ENCODE measurements around the gene ADGRG3. TPM values are rescaled to one million over a fixed set of nuclear protein-coding genes. Genes with fewer than 3 reads are reported as not detected.
A peak's percentile ranks its signal among the peaks of the same experiment; 100 is the strongest.

Gene ADGRG3
- total RNA-seq, 2 donors from 2014 or later = 0.21 to 0.84 TPM

GRCh38 chr16:57681950-57682728 is 14.0 kb downstream of the ADGRG3 start:
- Mint-ChIP-seq H3K27ac (no peak overlapping the region), H3K36me3 (no peaks in the 10 kb centered on the region), H3K9me3 (no peaks in the 10 kb centered on the region)
- DNase-seq (ENCODE audit: low spot score in 2 of 2) = no peak
- no peak for ATAC-seq

DNA sequence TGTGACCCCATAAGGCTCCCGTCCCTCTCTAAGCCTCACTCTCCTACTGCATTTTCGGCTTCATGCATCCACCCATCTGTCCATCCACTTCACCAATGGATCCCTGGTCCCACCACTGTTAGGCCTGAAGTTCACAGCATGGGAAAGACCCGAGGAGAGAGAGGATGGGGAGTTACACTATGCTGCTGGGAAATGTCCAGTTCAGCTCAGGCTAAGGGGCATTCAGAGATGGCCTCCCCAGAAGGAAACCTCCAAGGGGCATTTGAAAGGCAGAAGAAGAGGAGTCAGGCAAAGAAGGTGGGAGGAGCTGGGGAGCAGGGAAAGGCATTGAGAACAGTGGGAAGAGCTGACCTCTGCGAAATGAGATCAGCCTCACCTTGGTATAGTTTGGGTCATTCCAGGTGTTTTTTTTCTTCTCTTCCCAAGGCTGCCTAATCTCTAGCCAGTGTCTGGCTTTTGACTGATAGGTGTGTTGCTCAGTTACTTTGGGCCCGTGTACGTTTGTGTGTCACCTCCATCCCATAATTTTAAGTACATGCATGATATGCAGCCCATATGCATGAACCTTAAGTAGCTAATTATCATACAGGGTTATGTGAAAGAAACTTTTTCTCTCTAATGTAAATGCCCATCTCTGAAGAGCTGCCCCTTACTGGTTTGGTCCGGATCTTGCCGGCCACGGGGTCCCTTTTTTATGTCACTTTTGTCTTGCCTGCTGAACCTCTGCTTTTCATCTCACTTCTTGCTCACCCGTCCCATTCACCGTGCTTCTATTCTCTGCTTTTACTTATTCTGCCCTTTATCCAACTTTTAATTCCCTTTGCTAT is 14.9 kb downstream of the ADGRG3 start:
- DNase-seq (ENCODE audit: low spot score in 2 of 2) = no peak
- no peaks in the 10 kb centered on the region for H3K9me3 Mint-ChIP-seq
- H3K27ac Mint-ChIP-seq = no peak overlapping the region
- no peak for ATAC-seq
- no peaks in the 10 kb centered on the region for H3K36me3 Mint-ChIP-seq

- no peaks in the 10 kb centered on the region for H3K36me3 Mint-ChIP-seq
- ATAC-seq (no peak), DNase-seq (ENCODE audit: low spot score in 2 of 2) (no peak)
- no peak overlapping the region for H3K27ac Mint-ChIP-seq
- H3K9me3 Mint-ChIP-seq = no peaks in the 10 kb centered on the region
Measured at GRCh38 chr16:57683636-57684545, 15.8 kb downstream of the ADGRG3 start.

- no peaks in the 10 kb centered on the region for H3K36me3 Mint-ChIP-seq
- no peaks in the 10 kb centered on the region for H3K9me3 Mint-ChIP-seq
- ATAC-seq (no peak), DNase-seq (ENCODE audit: low spot score in 2 of 2) (no peak)
- H3K27ac Mint-ChIP-seq = no peak overlapping the region
Measured at GRCh38 chr16:57684626-57685358, 16.7 kb downstream of the ADGRG3 start.

DNA sequence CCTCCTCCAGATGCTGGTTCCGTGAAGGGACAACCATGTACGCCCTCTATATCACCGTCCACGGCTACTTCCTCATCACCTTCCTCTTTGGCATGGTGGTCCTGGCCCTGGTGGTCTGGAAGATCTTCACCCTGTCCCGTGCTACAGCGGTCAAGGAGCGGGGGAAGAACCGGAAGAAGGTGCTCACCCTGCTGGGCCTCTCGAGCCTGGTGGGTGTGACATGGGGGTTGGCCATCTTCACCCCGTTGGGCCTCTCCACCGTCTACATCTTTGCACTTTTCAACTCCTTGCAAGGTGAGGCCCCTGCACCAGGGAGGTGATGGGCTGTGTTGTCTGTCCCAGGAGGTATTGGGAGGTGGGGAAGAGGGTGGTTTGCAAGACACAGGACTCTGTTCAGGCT is 17.5 kb downstream of the ADGRG3 start:
- no peak overlapping the region for H3K27ac Mint-ChIP-seq
- no peaks in the 10 kb centered on the region for H3K36me3 Mint-ChIP-seq
- no peak for ATAC-seq
- DNase-seq (ENCODE audit: low spot score in 2 of 2) = no peak
- no peaks in the 10 kb centered on the region for H3K9me3 Mint-ChIP-seq

- Mint-ChIP-seq H3K9me3 (no peaks in the 10 kb centered on the region), H3K36me3 (no peaks in the 10 kb centered on the region), H3K27ac (no peak overlapping the region)
- no peak for DNase-seq (ENCODE audit: low spot score in 2 of 2)
- ATAC-seq = no peak
Measured at GRCh38 chr16:57686577-57686976, 18.5 kb downstream of the ADGRG3 start.

DNA sequence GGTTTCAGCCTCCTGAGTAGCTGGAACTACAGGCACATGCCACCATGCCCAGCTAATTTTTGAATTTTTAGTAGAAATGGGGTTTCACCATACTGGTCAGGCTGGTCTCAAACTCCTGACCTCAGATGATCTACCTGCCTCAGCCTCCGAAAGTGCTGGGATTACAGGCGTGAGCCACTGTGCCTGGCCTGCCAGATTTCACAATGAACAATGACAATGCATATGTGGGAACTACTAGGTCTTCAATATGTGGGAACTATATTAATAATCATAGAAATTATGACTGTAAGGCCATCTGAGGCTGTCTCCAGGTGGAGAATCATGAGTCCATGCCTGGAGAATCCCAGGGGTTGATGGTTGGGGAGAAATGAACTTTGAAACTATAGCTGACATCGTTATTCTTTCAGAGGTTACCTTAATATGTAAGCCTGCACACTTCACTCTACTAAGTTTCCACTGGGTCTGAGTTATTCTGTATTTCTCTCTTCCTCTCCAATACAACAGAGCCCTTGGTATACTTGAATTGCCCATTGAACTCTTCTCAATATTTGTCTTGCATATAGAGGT is 19.3 kb downstream of the ADGRG3 start:
- H3K36me3 Mint-ChIP-seq = no peaks in the 10 kb centered on the region
- H3K27ac Mint-ChIP-seq = peak overlapping the region in 1 of 2 donors; percentile 88
- H3K9me3 Mint-ChIP-seq = no peaks in the 10 kb centered on the region
- no peak for DNase-seq (ENCODE audit: low spot score in 2 of 2)
- ATAC-seq = no peak

DNA sequence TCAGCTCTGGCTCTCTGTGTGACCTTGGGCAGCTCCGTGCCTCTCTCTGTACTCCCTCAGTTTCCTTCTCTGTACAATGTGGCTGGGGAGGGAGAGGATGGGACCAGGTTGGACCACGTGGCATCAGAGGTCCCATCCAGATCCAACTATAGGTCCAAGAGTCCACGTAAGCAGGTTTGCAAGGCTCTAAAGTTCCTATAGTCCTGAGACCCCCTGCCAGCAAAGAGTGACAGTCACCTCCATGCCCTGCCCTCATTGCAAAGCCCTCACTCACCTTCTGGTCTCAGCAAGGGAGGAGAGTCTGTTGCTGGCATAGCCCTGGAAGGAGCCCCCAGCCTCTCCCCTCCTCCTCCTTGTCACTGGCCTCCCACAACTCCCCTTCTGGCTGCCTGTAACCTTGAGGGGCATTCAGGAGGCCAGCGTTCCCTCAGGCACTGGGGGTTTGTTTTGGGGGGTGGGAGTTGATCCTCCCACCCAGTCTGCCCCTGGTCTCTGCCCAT is 20.4 kb downstream of the ADGRG3 start:
- H3K27ac Mint-ChIP-seq = no peak overlapping the region
- ATAC-seq (no peak), DNase-seq (ENCODE audit: low spot score in 2 of 2) (no peak)
- no peaks in the 10 kb centered on the region for H3K9me3 Mint-ChIP-seq
- no peaks in the 10 kb centered on the region for H3K36me3 Mint-ChIP-seq

GRCh38 chr16:57688987-57689761 is 21.1 kb downstream of the ADGRG3 start:
- ATAC-seq = peak in 1 of 2 donors; percentile 4
- H3K36me3 Mint-ChIP-seq = no peaks in the 10 kb centered on the region
- H3K27ac Mint-ChIP-seq = peak overlapping the region; percentile 43 to 91
- no peaks in the 10 kb centered on the region for H3K9me3 Mint-ChIP-seq
- DNase-seq (ENCODE audit: low spot score in 2 of 2) = no peak

DNA sequence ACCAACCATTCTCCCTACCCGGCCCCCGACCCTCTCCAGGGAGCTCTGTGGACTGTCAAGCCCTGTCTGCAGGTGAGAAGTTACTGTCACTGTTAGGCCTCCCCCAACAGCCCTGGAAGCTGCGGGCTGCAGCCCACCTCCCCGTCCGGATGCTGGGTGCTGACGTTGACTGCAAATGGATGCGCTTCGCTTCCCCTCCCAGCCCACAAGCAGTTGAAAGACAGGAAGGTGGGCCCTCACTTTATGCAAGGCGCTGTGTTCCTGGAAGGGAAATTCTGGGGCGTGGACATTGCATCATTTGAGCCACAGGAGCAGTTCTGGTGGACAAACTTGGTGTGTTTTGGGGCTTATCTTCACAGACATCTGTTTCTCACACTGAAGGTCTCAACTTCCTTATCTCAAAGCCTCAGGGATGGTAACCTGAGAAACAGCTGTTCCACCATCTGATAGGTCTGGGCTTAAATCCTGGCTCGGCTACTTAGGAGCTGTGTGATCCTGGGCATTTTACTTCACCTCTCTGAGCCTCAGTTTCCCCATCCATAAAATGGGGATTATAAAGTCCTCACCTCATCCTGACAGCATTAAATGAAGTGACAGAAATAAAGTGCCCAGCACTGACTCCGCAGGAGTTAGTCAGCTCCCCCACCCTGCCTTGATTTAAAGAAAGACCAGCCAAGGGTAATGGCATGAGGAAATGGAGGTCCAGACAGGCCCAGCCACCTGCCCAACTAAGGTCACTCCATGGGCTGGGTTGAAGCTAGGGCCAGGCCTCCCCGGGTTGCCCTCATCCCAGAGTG is 21.9 kb downstream of the ADGRG3 start:
- peak overlapping the region; percentile 43 to 66 for H3K27ac Mint-ChIP-seq
- ATAC-seq (peak; percentile 64 to 66), DNase-seq (ENCODE audit: low spot score in 2 of 2) (no peak)
- no peaks in the 10 kb centered on the region for H3K9me3 Mint-ChIP-seq
- H3K36me3 Mint-ChIP-seq = no peaks in the 10 kb centered on the region

DNA sequence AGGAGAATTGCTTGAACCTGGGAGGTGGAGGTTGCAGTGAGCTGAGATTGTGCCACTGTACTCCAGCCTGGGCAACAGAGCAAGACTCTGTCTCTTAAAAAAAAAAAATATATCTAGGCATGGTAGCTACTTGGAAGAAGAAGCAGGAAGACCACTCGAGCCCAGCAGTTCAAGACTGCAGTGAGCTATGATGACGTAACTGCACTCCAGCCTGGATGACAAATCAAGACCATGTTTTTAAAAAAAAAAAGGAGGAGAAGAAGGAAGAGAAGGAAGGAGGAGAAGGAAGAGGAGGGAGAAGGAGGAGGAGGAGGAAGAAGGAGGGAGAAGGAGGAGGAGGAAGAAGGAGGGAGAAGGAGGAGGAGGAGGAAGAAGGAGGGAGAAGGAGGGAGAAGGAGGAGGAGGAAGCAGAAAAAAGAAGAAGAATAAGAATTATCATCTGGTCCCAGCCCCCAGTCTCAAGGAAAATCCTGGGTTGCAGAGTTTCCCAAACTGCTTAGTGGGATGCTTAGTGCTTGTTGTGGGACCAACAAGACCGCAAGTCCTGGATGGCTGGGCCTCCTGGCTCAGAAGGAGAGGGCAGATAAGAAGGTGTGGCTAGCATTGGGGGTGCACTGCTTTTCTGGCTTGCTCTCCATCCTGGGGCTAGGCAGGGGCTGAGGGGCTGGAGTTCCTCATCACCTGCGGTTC is 22.8 kb downstream of the ADGRG3 start:
- Mint-ChIP-seq H3K36me3 (no peaks in the 10 kb centered on the region), H3K9me3 (no peaks in the 10 kb centered on the region), H3K27ac (peak overlapping the region in 1 of 2 donors; percentile 32)
- DNase-seq (ENCODE audit: low spot score in 2 of 2) = no peak
- ATAC-seq = no peak

GRCh38 chr16:57692636-57693035 is 24.5 kb downstream of the ADGRG3 start:
- H3K36me3 Mint-ChIP-seq = no peaks in the 10 kb centered on the region
- no peak for ATAC-seq
- no peak overlapping the region for H3K27ac Mint-ChIP-seq
- H3K9me3 Mint-ChIP-seq = no peaks in the 10 kb centered on the region
- no peak for DNase-seq (ENCODE audit: low spot score in 2 of 2)

DNA sequence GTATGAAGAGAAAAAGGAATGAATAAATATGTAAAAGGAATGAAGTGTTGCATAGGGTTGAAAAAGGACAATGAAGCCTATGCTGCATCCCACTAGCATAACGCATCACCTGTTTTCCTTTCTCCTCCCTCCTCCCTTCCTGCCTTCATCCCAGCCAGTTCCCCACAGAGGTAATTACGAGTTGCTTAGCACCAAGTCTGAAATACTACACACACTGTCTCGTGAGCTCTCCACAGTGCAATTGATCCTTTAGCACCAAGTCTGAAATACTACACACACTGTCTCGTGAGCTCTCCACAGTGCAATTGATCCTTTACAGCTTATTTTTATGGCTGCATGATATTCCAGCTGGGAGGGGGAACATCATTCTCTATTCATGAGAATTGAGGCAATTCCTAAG is 25.4 kb downstream of the ADGRG3 start:
- Mint-ChIP-seq H3K27ac (no peak overlapping the region), H3K9me3 (no peaks in the 10 kb centered on the region), H3K36me3 (no peaks in the 10 kb centered on the region)
- no peak for ATAC-seq
- no peak for DNase-seq (ENCODE audit: low spot score in 2 of 2)

GRCh38 chr16:57694231-57694724 is 26.2 kb downstream of the ADGRG3 start:
- Mint-ChIP-seq H3K36me3 (no peaks in the 10 kb centered on the region), H3K9me3 (no peaks in the 10 kb centered on the region), H3K27ac (no peak overlapping the region)
- ATAC-seq (no peak), DNase-seq (ENCODE audit: low spot score in 2 of 2) (no peak)

Data from activated naive CD4-positive, alpha-beta T cell treated with anti-CD3 and anti-CD28 coated beads, Interleukin-2, amount 50 U/mL, for 72 hours (primary cell).